Measurements from ENCODE around the gene SMKR1.
"Not testable (repeated sequence)": the region's sequence is repeated elsewhere in the genome, so short reads cannot be mapped to it uniquely, and the experiment has no call there.

The SMKR1 gene

DNA sequence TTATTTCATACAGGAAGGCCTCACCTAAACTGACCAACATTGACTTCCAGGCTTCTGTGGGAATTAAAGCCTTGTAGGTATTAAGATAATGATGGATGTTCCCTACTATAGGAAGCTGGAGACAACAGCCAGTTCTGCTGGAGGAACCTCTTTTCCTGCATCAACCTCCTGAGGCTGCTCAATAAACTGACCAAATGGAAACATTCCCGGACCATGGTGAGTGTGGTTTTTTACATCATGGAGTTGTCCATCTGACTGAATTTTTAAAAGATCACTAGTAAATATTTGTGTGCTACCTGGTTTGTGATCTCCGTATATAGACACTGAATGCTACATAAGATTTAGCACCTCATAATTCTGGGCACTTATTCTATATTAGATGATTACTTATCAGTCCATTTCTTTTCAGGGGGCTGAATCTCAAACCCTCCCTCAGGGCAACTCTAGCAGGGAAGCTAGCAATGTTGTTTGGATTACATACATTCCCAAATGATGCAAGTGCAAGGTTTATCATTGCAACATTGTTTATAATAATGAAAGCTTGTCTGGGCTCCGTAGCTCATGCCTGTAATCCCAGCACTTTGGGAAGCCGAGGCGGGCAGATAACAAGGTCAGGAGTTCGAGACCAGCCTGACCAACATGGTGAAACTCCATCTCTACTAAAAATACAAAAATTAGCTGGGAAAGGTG, 21.5 kb upstream of the SMKR1 start:
- ChIA-PET CTCF (interaction anchor here (0.9 to 4.0 kb wide), 5 partner anchors 9 to 134 kb away, joined by 3 to 12 read pairs (median 6); no protein-coding TSS in a partner anchor), POLR2A (no interaction called here)
- TF ChIP-seq, protein P1, sequence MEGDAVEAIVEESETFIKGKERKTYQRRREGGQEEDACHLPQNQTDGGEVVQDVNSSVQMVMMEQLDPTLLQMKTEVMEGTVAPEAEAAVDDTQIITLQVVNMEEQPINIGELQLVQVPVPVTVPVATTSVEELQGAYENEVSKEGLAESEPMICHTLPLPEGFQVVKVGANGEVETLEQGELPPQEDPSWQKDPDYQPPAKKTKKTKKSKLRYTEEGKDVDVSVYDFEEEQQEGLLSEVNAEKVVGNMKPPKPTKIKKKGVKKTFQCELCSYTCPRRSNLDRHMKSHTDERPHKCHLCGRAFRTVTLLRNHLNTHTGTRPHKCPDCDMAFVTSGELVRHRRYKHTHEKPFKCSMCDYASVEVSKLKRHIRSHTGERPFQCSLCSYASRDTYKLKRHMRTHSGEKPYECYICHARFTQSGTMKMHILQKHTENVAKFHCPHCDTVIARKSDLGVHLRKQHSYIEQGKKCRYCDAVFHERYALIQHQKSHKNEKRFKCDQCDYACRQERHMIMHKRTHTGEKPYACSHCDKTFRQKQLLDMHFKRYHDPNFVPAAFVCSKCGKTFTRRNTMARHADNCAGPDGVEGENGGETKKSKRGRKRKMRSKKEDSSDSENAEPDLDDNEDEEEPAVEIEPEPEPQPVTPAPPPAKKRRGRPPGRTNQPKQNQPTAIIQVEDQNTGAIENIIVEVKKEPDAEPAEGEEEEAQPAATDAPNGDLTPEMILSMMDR (IDR thresholded peaks at IDR 0.05; ENCODE audit: control extremely low read depth, extremely low read depth, low read depth, missing control alignments), result no peak
- no peak for DNase-seq (ENCODE audit: extremely low spot score)

- DNase-seq (ENCODE audit: extremely low spot score); POLR2A ChIA-PET: not testable (repeated sequence)
- CTCF ChIA-PET, result interaction anchor here (1.3 to 4.0 kb wide), 4 partner anchors 10 to 133 kb away, joined by 3 to 12 read pairs (median 8); no protein-coding TSS in a partner anchor
Observed at GRCh38 chr7:129481376-129481775, 21.0 kb upstream of the SMKR1 start.

DNA sequence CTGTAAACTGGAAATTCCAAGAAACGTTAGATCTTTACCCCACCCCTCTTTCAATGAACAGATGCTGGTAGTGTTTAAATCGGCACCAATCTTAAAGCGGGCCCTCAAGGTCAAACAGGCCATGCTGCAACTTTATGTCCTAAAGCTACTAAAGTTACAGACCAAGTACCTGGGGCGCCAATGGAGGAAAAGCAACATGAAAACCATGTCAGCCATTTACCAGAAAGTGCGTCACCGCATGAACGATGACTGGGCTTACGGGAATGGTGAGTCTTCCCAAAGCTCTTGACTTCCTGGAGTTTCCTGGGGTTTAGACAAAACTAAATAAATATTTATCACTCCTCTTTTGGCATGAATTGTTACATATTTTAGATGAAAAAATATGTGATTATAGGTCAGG, 19.6 kb upstream of the SMKR1 start:
- ChIA-PET POLR2A (no interaction called here), CTCF (interaction anchor here (1.0 to 4.0 kb wide), 6 partner anchors 11 to 116 kb away, joined by 3 to 11 read pairs (median 3); no protein-coding TSS in a partner anchor)
- no peak for DNase-seq (ENCODE audit: extremely low spot score)
- TF ChIP-seq, protein P1 (IDR thresholded peaks at IDR 0.05; ENCODE audit: control extremely low read depth, extremely low read depth, low read depth, missing control alignments), result no peak

DNA sequence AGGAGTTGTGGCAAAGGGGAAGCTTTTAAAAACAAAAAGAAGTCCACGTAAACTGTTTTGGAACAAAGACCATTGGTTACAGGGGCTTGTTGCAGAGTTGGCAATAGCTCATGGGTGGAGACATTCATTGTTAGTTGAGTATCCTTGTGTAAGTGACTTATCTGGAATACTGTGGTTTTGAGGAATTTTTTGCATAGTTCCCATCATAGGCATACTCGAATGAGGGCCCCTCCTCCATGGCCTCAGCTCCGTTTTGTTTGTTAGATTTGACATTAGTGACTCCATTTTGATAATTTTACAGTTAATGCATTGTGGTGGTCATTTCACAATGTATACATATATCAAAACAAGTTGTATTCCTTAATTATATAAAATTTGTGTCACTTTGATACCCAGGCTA, 12.8 kb upstream of the SMKR1 start:
- ChIA-PET POLR2A (no interaction called here), CTCF (no interaction called here)
- DNase-seq (ENCODE audit: extremely low spot score), result no peak
- TF ChIP-seq, protein P1 (IDR thresholded peaks at IDR 0.05; ENCODE audit: control extremely low read depth, extremely low read depth, low read depth, missing control alignments), result no peak

GRCh38 chr7:129492391-129492790, 9.9 kb upstream of the SMKR1 start:
- ChIA-PET POLR2A (no interaction called here), CTCF (no interaction called here)
- DNase-seq (ENCODE audit: extremely low spot score), result no peak
- TF ChIP-seq, protein P1 (IDR thresholded peaks at IDR 0.05; ENCODE audit: control extremely low read depth, extremely low read depth, low read depth, missing control alignments), result no peak

GRCh38 chr7:129493555-129493954, 8.8 kb upstream of the SMKR1 start:
- POLR2A ChIA-PET, result no interaction called here
- no peak for DNase-seq (ENCODE audit: extremely low spot score)

GRCh38 chr7:129494041-129494440, 8.3 kb upstream of the SMKR1 start:
- ChIA-PET CTCF (interaction anchor here (0.8 to 2.4 kb wide), 8 partner anchors 13 to 429 kb away, joined by 3 to 11 read pairs (median 3); partner anchors contain the start of gene STRIP2), POLR2A (no interaction called here)
- TF ChIP-seq, protein P1 (IDR thresholded peaks at IDR 0.05; ENCODE audit: control extremely low read depth, extremely low read depth, low read depth, missing control alignments), result no peak
- no peak for DNase-seq (ENCODE audit: extremely low spot score)

More at GRCh38 chr7:129493555-129493954, 8.8 kb upstream of the SMKR1 start:
- TF ChIP-seq, protein P1 (IDR thresholded peaks at IDR 0.05; ENCODE audit: control extremely low read depth, extremely low read depth, low read depth, missing control alignments), result peak; percentile 18
- CTCF ChIA-PET, result interaction anchor here (0.8 to 2.4 kb wide), 7 partner anchors 13 to 430 kb away, joined by 3 to 11 read pairs (median 3); partner anchors contain the start of gene STRIP2

All from GM10248 (cell line).